ENCODE results near the gene MOV10. TPM values are rescaled to one million over a fixed set of nuclear protein-coding genes. Genes with fewer than 3 reads are reported as not detected.

Gene MOV10
- total RNA-seq, 1 donor from 2014 or later: 47.5 TPM

GRCh38 chr1:112686835-112687234 lies 12.4 kb downstream of the MOV10 start:
- H3K4me1 ChIP-seq: no peaks in the 10 kb centered on the region
- no peak overlapping the region for H3K4me3 ChIP-seq
- H3K9me3 Mint-ChIP-seq: no peaks in the 10 kb centered on the region
- no peak for TF ChIP-seq EZH2 (IDR thresholded peaks at IDR 0.05)
- TF ChIP-seq, protein P1, sequence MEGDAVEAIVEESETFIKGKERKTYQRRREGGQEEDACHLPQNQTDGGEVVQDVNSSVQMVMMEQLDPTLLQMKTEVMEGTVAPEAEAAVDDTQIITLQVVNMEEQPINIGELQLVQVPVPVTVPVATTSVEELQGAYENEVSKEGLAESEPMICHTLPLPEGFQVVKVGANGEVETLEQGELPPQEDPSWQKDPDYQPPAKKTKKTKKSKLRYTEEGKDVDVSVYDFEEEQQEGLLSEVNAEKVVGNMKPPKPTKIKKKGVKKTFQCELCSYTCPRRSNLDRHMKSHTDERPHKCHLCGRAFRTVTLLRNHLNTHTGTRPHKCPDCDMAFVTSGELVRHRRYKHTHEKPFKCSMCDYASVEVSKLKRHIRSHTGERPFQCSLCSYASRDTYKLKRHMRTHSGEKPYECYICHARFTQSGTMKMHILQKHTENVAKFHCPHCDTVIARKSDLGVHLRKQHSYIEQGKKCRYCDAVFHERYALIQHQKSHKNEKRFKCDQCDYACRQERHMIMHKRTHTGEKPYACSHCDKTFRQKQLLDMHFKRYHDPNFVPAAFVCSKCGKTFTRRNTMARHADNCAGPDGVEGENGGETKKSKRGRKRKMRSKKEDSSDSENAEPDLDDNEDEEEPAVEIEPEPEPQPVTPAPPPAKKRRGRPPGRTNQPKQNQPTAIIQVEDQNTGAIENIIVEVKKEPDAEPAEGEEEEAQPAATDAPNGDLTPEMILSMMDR (IDR thresholded peaks at IDR 0.05): no peak
- no peak for TF ChIP-seq EZH2phosphoT487 (IDR thresholded peaks at IDR 0.05)
- DNase-seq (ENCODE audit: low spot score): no peak
- no peak overlapping the region for H3K27ac ChIP-seq
- H3K4me3 Mint-ChIP-seq: no peak overlapping the region
- H3K9me3 ChIP-seq (ENCODE audit: low read depth): no peaks in the 10 kb centered on the region
- no peaks in the 10 kb centered on the region for H3K4me1 Mint-ChIP-seq
- no peak overlapping the region for H2AFZ ChIP-seq (replicated peaks)
- no peaks in the 10 kb centered on the region for H3K36me3 ChIP-seq
- no peaks in the 10 kb centered on the region for H3F3A ChIP-seq (ENCODE audit: low read depth)
- H3K36me3 Mint-ChIP-seq: peaks cover 23% of the 10 kb centered on the region
- no peak overlapping the region for H3K9ac ChIP-seq
- peaks cover 14% of the 10 kb centered on the region for H4K20me1 ChIP-seq (ENCODE audit: low read depth)
- H3K79me2 ChIP-seq (ENCODE audit: low read depth): peaks cover 5% of the 10 kb centered on the region
- H3K4me2 ChIP-seq: no peak overlapping the region
- H3K27ac Mint-ChIP-seq: no peak overlapping the region
- no peaks in the 10 kb centered on the region for H3K27me3 Mint-ChIP-seq (ENCODE audit: insufficient read depth, low read depth)
- H3K27me3 ChIP-seq: no peaks in the 10 kb centered on the region

DNA sequence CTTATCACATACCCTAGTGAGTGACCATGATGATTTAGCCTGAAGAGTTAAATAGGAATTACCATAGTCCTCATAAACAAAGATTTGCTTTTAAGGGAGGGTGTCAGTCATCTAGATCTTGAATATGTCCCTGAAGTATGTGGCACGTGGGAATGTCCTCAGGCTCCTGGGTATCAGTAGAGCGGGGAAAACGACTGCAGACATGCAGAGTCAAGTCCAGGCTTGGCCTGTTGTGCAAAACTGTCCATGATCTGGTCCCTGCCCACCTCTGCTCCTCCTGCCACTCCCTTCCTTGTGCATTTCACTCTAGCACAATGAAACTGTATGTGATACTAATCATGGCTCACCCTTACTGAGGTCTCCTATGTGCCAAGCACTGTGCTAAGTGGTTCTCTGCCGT lies 12.9 kb downstream of the MOV10 start:
- Histone ChIP-seq H3K9me3 (ENCODE audit: low read depth) (no peaks in the 10 kb centered on the region), H3K79me2 (ENCODE audit: low read depth) (peaks cover 1% of the 10 kb centered on the region), H3K4me1 (no peaks in the 10 kb centered on the region), H3K27me3 (no peaks in the 10 kb centered on the region), H4K20me1 (ENCODE audit: low read depth) (peaks cover 14% of the 10 kb centered on the region), H3K27ac (no peak overlapping the region), H3K4me2 (no peak overlapping the region), H3F3A (ENCODE audit: low read depth) (no peaks in the 10 kb centered on the region), H3K4me3 (no peak overlapping the region), H2AFZ (replicated peaks) (no peak overlapping the region), H3K36me3 (no peaks in the 10 kb centered on the region), H3K9ac (no peak overlapping the region)
- Mint-ChIP-seq H3K36me3 (peaks cover 27% of the 10 kb centered on the region), H3K27me3 (ENCODE audit: insufficient read depth, low read depth) (no peaks in the 10 kb centered on the region), H3K9me3 (no peaks in the 10 kb centered on the region), H3K27ac (no peak overlapping the region), H3K4me1 (no peaks in the 10 kb centered on the region), H3K4me3 (no peak overlapping the region)
- DNase-seq (ENCODE audit: low spot score): no peak
- TF ChIP-seq, protein P1 (IDR thresholded peaks at IDR 0.05): no peak
- TF ChIP-seq EZH2phosphoT487 (IDR thresholded peaks at IDR 0.05) (no peak), EZH2 (IDR thresholded peaks at IDR 0.05) (no peak)

- H3K27ac ChIP-seq: no peak overlapping the region
- H3K4me3 Mint-ChIP-seq: no peak overlapping the region
- no peak overlapping the region for H3K4me3 ChIP-seq
Measured at GRCh38 chr1:112687785-112688496, 13.5 kb downstream of the MOV10 start.

More at GRCh38 chr1:112687785-112688496, 13.5 kb downstream of the MOV10 start:
- Histone ChIP-seq H3K4me2 (no peak overlapping the region), H3K79me2 (ENCODE audit: low read depth) (no peaks in the 10 kb centered on the region), H4K20me1 (ENCODE audit: low read depth) (peaks cover 14% of the 10 kb centered on the region), H3K36me3 (no peaks in the 10 kb centered on the region), H3K27me3 (no peaks in the 10 kb centered on the region), H3K9ac (no peak overlapping the region), H2AFZ (replicated peaks) (no peak overlapping the region), H3K9me3 (ENCODE audit: low read depth) (no peaks in the 10 kb centered on the region), H3K4me1 (no peaks in the 10 kb centered on the region), H3F3A (ENCODE audit: low read depth) (no peaks in the 10 kb centered on the region)
- H3K27me3 Mint-ChIP-seq (ENCODE audit: insufficient read depth, low read depth): no peaks in the 10 kb centered on the region
- TF ChIP-seq EZH2 (IDR thresholded peaks at IDR 0.05) (no peak), EZH2phosphoT487 (IDR thresholded peaks at IDR 0.05) (no peak)
- TF ChIP-seq, protein P1 (IDR thresholded peaks at IDR 0.05): no peak
- H3K4me1 Mint-ChIP-seq: no peaks in the 10 kb centered on the region
- DNase-seq (ENCODE audit: low spot score): no peak
- no peak overlapping the region for H3K27ac Mint-ChIP-seq
- no peaks in the 10 kb centered on the region for H3K9me3 Mint-ChIP-seq
- peaks cover 28% of the 10 kb centered on the region for H3K36me3 Mint-ChIP-seq
